HG02798 (cell line): ENCODE results near the gene GALNT10.
A peak's percentile ranks its signal among the peaks of the same experiment; 100 is the strongest.

Source experiments
- ATAC-seq: cut with Tn5 transposase; IDR thresholded peaks from one replicate; pipeline ENCODE4 v1.9.1; 2021; ENCODE audit warnings: mild to moderate bottlenecking; ENCODE audit not compliant: unreplicated experiment, poor library complexity

The GALNT10 gene

GRCh38 chr5:154415114-154415513 is 224.6 kb downstream of the GALNT10 start:
- no peak for ATAC-seq

DNA sequence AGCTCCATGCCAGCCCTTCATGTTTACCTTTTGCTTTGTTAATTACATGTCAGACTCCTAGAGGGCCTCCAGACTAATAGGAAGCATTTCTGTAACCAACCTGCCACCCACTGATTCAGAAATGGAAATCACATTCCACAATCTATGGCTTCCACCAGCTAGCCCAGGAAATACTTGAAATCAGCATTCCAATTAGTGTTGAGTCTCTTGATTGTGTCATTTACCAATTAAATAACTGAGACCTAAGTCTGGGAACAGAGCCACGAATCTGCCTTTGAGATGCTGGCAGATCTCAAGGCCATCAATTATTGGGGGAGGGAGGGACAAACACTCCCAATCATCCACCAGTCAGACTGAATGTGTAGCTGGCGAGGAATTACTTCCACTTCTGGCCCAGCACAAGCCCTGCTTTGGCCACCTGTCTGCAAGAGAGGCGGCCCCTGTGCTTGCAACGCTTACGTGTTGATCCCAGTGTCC is 227.8 kb downstream of the GALNT10 start:
- no peak for ATAC-seq

DNA sequence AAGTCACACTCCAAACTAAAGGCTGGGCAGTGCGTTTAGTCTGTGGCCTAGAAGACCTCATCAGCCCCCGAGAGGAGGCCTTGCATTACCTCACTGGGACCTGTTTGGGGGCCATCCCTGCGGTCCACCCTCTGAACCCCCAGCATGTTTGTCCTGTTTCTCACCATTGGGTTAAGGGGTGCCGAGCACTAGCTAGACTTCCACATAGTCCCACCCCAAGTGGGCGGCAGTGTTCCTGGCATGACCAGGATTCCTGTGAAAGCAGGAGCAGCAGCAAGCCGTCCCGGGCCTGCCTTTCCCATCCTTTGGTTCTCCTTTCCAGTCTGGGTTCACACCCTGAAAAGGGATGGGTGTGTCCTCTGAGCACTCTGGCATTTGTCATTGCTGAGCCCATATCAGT is 228.7 kb downstream of the GALNT10 start:
- no peak for ATAC-seq

- ATAC-seq, result no peak
These were observed 231.3 kb downstream of the GALNT10 start for GRCh38 chr5:154421868-154422267.

DNA sequence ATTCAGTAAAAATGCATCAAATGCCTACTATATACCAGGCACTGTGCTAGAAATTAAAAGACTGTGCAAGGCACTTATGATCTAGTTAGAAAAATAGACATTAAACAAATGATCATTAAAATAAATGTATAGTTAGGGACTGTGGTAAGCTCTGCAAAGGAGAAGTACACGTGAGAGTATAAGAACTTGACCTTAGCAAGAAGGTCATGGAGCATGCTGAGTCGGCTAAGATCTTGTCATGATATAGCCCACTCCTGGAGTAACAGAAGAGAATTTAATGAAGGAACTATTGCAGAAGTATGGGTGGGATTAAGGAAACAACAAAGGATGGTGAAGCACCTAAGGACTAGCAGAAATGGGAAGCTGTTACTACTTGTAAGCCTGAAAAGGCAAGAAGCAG is 231.8 kb downstream of the GALNT10 start:
- ATAC-seq, result no peak

DNA sequence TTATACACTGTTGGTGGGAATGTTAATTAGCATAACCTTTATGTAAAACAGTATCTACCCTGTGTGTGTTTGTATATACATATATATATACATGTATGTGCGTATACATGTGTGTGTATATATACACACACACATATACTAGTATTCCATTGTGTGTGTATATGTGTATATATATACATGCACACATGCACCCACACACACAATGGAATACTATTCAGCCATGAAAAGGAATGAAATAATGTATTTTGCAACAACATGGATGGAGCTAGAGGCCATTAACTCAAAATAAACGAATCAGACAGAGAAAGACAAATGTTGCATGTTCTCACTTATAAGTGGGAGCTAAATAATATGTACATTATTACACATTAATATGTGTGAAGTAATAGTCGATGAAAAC is 237.7 kb downstream of the GALNT10 start:
- ATAC-seq, result no peak

DNA sequence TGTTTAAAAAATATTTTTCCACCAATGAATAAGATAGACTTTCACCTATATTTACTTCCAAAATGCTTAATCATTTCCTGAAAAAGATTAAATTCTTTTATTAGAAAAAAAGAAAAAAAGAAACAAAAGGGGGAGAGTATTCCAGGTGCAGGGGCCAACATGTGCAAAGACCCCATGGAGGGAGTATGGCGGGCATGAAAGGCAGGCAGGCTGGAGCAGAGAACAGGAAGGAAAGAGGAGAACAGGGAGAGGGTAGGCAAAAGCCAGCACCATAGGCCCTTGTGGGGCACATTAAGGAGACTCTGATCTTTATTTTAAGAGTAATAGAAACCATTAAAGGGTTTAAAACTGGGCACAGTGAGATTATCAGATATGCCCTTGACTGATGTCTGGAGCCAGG is 238.8 kb downstream of the GALNT10 start:
- ATAC-seq, result no peak

DNA sequence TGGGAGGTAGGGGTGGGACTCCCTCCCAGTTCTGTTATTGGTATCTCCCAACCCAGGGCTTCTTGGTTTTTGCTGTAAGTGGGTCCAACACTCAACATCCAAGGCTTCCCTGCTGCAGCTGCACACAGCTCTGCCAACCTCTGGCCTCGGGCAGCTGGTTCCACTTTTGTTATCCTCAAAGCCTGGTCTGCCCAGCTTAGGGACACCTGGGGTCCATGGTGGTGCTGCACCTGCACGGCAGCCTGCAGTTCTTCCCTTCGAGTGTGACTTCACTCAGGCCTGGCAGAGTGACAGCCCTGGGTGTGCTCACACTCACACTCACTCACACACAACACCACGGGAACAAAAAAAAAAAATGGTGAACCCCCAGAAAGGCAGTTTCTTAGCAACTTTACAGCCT is 239.9 kb downstream of the GALNT10 start:
- no peak for ATAC-seq

DNA sequence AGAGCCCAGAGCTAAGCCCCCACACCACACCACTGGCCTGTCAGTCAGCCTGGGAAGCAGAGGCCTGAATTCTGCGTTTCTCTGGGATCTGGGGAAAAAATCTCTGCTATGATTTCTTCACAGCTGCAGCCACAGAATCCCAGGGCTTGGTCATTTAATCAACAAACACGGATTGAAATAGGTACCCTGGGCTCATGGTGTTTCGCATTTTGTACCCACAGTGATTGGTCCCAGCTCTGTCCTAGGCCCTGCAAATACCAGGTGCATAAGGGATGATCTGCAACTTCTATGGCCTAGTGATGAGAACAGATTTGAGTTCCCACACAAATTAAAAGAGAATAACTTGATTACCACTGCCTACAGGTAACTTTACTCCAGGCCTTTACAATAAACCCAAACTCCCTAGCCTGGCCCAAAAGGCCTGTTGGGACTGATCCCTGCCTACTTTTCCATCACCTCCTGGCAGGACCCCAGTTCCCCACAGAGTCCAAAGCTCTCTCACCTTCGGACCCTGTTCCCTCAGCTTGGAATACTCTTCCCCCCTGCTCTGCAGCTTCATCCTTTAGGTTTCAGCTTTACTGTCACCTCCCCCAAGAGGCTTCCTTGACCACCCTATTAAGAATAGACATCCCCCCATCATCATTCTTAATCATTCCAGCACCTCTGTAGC is 240.6 kb downstream of the GALNT10 start:
- no peak for ATAC-seq

- ATAC-seq, result no peak
These were observed 244.7 kb downstream of the GALNT10 start for GRCh38 chr5:154435226-154435625.

- no peak for ATAC-seq
These were observed 246.9 kb downstream of the GALNT10 start for GRCh38 chr5:154437281-154437965.

DNA sequence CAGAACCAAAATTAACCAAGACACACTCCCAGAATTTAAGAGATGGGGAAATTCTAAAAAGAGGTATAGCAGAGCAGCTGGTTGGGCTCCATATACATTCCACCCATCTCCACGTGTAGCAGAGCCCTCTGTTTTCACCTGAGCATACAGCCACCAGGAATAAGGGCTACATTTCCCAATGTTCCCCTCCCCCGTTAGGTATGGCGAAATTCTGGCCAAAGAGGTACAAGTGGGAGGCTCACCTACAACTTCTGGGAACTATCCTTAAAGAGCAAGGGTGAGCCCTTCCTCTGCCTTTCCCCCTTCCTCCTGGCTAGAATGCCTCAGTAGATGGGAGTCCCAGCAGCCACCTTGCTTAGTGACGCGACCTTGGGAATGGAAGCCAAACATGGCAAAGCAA is 250.0 kb downstream of the GALNT10 start:
- no peak for ATAC-seq

DNA sequence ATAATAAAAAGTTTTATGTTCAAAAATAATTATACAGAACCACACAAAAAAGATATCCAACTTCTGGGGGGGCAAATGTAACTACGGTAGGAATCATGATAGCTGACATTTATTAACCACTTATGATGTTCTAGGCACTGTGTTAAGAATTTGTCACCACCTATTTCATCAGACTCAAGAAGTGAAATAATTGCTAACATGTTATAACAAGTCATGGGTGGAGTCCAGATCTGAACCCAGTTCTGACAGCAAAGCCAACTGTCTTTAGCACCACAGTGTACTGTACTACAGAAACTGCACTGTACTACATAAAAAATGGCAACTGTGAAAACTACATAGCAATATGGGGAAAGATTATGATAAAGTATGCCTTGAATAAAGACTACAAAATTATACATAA is 252.3 kb downstream of the GALNT10 start:
- no peak for ATAC-seq

GRCh38 chr5:154444556-154445421 is 254.3 kb downstream of the GALNT10 start:
- no peak for ATAC-seq

DNA sequence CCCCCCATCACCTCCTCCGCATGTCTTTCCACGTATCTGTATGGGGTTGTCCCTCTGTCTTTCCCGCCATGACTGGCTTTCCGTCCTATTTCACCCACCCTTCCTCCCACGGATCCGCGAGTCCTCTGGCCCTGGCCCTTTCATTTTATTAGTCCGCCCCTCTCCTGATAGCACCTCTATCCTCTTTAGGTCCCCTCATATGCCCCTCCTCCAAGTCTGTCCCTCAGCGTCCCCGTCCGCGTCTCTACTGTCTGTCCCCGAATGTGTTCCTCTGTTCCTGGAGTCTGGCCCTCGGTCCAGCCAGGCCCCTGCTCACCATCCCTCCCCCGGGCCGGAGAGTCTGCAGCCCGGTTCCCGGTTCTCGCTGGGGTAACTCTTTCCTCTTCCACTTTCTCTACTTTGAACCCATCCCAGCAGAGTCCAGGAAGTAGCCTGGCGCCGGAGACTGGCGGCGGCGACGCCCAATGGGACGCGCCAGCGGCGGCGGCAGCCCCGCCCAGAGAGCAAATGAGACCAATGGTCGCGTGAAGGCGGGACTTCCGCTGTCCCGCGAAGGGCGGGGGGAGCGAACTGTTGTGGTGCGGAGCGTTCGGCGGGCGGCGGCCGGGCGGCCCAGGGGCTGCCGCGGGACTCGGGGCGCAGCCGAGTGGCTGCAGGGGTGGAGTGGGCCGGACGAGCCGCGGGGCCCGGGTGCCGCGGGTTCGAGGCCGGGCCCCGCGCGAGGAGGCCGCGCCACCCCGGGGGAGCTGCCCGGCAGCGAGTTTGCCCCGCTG is 255.1 kb downstream of the GALNT10 start, which contains the start of gene SAP30L:
SAP30L (plus strand) TSS at position 576 of the 773 bp plus-strand sequence. CDS start 608 bp downstream, outside the sequence.
- peak; percentile 96 for ATAC-seq

GRCh38 chr5:154446195-154447088 is 255.9 kb downstream of the GALNT10 start:
- peak; percentile 11 for ATAC-seq

GRCh38 chr5:154447089-154447725 is 256.7 kb downstream of the GALNT10 start:
- ATAC-seq, result no peak

DNA sequence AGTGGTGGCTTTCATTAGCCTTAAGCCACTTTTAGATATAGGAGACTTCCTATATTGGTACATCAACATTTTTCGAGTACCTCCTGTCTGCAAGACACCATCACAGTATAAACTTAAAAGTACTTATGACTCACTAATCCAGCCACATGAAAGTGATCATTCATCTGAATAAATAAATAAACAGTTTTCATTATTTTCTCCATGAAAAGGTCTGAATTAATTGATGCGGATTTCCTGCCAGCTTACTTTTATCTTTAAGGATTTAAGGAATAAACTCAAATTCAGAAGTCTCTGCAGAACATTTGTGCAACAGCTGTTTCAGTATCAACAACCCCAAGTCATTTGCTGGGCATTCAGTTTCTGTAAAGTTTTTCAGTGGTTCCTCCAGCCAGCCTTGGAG is 259.3 kb downstream of the GALNT10 start:
- no peak for ATAC-seq

DNA sequence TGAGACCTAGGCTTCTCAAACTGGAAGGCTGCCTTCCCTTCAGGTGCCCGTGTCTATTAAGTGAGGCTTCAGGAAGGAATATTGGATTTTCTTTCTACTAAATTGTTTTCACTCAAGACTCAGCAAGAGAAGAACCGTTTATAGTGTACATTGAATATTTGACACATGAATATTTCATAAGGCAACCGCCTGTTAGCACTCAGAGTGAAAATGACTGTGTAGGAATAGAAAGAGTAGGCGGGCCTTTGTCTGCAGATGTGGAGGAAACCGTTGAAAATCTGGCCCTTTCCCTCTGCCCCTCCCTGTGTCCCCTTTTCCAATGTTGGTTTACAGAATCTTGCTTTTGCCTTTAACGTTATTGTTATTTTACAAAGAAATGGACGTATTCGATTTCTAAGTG is 261.4 kb downstream of the GALNT10 start:
- no peak for ATAC-seq
